GM19099 (cell line): ENCODE results near the gene BRD4.

ENCODE experiments used
- POLR2A ChIP-seq: IDR thresholded peaks from 3 replicates; pipeline ENCODE4 v1.6.1; 2011; ENCODE audit warnings: low read depth; ENCODE audit not compliant: insufficient read length; ENCODE audit errors: extremely low read depth

The BRD4 gene

DNA sequence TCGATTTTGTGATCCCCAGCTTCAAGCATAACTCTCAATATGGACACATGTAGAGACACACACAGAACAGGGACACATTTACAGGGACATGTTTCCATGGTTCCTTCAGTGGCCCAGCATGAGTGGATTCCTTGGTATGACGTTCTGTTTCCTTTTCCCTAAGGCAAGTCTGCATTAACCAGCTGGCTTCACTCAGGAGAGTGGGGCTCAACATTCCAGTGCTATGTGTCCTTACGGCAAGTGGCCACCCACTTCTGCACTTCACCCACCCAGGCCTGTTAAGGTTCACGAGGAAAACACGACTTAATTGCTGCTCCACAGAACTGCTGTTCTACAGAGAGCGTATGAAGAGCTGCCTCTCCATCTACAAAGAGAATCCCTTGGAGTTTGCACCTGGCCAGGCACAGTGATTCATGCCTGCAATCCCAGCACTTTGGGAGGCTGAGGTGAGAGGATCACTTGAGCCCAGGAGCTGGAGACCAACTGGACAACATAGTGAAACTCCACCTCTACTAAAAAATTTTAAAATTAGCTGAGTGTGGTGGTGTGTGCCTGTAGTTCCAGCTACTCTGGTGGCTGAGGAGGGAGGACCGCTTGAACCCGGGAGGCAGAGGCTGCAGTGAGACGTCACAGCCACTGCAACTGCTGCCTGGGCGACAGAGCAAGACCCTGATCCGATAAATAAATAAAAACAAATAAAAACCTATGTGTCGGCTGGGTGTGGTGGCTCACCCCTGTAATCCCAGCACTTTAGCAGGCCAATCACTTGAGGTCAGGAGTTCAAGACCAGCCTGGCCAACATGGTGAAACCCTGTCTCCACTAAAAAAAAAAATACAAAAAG lies 32.5 kb downstream of the BRD4 start:
- no peak for TF ChIP-seq POLR2A

DNA sequence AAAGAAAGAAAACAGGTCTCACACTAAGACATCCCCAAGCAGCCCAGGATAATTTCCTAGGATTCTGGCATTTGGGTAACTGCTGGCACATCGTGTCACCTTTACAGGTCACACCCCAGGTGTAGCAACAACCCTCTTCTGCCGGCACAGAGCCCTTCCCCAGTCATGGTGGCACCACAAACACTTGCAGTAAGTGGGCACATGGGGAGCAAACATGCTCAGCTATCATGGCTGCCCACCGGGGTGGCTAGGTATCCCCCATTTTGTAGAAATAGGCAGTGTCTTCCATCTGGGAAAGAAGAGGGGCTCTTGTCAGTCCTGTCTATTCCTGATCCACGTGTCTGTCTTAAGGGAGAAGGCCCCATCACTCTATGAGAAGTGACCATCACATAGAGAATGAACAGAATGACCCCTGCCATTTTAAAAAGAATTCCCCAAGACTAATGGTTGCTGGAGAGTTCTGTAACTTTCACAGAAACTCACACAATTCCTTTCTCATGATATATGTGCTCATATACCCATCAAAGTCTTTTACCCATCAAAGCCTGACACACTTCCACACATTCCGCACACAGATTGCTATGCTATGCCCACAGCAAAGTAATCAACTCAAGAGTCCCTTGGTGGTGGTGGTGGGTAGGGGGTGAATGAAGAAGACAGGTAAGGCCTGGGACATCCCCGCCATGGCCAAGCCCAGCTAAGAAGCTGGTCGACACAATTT lies 33.3 kb downstream of the BRD4 start:
- no peak for TF ChIP-seq POLR2A

DNA sequence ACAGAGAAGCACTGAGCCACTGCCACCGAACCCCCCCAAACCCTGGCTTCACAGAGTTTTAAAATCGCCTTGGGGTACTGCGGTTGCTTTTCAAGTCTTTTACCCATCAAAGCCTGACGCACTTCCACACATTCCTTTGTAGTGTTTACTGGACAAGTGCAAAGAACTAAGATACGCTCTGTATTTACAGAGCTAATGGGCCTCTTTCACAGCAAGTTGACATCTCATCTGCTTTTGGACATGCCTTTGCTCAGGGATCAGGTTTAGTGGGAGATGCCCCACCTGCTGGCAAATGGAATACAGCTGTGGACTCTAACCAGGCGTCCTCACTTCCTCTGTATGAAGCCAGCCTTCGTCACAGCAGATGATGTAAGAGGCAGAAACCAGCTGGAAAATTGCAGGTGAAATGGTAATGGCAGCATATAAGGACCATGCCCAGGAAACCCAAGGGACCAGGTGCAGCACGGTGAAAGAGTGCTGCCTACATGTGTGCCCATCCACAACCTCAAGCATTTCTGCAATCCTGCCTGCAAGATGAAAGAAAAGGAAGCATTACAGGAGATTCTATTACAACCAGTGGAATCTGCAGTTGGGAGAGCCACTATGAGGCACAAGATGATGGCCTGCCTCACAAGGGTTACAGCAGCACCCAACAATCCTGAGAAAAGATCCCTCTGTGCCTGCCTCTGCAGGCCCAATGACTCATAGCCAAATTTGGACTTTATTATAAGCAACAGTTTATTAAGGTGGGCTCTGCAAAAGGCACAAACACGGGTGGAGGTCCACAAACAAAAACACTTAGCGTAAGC lies 34.7 kb downstream of the BRD4 start:
- no peak for TF ChIP-seq POLR2A

DNA sequence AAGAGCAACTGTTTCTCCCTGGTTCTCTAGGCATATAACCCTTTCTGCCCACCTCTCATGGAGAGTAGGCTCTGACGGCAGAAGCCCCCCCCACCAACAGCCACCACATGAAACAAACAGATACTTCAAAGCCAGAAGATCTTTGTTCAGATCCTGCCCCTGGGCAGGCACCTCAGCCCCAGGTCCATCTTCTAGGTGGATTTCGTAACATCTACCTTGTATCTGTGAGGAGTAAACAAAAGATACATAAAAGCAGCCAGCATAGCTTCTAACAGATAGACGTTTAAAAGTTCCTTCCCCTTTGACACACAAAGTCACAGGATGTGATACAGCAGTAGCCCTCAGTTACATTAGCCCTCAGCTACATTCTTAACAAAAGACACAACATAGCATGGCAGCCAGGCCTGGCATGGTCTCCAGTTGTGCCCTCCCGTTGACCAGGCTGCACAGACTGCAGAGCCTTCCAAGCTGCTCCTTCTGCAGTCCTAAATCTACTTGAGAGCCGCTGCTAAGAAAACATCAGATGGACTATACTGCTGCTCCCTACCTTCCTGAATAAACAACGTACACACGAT lies 35.4 kb downstream of the BRD4 start:
- no peak for TF ChIP-seq POLR2A

DNA sequence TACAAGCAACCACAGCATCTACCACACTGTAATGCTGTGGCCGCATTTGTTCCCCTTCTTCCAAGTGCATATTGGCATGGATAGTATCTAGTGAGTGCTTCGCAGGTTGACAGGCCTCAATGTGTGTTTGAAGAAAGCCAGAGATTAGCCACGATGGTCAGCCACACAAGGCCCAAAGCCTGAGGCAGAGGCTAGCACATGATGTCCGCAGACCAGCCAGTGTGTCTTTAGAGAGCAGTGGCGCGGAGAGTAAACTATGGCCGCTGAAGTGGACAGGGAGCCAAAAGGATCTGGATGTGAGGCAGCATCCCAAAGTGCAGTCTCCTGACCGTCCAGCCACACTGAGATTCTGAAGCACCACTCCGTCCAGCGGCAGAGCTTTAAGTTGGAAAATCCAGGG lies 36.0 kb downstream of the BRD4 start:
- TF ChIP-seq POLR2A = no peak

DNA sequence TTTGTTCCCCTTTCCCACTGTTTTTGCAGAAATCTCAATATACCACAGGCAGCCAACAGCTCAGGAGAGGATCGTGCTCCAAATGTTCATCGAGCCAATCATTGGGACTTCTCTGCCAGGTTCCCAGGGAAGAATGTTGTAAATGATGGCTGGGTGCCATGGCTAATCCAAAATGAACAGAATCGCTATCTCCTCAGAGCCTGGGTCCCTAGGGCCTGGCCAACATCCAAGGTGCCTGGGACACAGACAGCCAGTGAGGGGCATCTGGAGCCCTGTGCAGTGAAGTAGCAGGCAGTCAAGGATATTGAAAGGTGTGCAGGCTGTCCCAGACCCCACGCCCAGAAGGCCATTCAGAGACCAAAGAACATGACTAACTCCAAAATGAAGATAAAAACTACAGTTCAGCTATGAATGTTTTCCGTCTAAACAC lies 37.8 kb downstream of the BRD4 start:
- TF ChIP-seq POLR2A = no peak

DNA sequence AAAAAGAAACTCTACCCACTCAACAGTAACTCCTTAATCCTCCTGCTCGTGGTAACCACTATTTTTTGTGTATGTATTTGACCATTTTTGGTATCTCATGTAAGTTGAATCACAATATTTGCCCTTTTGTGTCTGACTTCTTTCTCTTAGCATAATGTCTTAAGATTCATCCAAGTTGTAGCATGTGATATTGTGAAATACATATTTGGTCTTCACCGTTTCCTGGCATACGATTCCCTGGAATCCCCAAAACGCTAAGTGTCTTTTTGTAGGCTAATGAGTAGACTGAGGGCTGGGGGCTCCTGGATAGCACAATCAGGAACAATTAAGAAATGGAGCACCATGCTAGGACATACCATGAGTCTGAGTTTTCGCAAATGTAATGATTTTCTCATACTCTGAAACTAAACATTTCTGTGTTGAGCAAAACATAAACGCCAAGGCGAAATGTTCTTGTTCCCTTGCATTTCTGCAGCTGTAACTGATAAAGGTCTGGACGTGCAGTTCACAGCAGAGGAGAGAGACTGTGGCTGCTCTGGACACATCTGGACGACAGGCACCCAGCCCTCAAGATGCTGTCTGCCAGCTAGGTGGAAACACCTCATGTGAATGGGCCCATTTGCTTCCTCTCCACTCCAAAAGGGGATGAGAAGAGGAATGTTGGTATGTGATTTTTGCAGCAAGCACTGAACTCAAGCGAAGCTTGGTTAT lies 38.4 kb downstream of the BRD4 start:
- TF ChIP-seq POLR2A = no peak

DNA sequence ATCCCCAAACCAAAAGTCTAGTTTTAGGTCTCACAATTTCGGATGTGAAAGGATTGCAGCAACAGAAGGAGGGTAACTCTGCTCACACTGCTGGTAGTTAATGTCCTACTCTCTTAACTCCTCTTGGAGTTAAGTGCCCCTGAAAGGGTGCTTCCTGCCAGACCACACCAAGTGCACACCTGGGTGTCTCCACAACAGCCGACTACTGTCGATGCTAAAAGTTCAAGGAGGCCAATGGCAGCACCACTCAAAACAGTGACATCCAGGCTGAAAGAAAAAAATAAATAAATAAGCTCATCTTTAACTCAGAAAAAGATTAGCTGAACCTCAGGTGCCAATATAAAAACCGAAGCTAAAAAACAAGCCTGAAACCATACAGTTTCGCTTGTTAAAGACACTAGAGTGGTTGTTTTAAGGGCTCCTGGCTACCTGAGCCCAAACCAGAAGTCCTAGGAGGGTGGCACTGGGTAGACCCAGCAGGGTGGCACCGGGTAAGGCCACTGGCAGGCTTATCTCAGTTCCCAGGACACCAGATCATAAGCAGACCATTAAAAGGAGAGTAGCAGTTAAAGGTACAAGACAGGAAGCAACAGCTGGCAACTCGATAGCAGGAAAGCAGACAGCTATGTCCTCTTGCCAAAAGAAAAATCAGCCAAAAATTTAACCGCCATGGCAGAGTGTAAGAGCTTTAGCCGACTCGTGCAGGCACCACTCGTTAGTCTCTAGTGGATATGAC lies 39.3 kb downstream of the BRD4 start:
- no peak for TF ChIP-seq POLR2A

DNA sequence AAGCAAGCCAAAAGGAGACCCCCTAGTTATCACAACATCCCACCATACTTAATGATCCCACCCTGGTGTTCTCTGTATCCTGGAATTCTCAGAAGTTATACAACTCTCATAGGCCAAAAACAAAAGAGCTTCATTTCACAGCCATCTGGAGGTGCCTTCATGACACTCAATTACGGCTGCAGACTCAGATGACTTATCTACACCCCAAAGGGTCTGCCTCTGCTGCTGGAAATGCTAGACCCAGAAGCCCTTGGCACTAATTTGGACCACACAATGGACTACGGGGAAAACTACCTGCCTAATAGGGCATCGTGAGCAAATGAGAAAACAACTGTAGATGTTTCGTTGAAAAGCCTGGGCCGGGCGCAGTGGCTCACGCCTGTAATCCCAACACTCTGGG lies 40.2 kb downstream of the BRD4 start:
- no peak for TF ChIP-seq POLR2A

DNA sequence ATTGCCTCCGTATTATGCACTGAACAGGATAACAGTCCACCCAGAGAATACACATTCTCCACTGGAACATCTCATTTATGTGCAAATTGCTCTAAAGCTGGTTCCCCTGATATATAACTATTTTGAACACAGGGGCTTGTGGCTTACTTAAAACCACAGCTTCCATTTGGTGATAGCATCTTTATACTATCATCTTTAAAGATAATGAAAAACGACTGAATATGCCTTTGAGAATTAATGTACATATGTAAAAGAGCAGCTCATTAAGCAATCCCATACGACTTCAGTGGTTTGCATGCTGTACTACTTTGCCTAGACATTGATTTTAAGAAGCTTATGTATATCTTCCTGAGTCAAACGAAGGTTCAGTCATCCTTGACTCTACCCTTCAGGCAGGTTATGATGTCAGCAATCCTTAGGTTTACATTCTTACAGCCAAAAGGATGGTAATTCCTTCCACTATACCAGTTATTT lies 40.8 kb downstream of the BRD4 start:
- no peak for TF ChIP-seq POLR2A

DNA sequence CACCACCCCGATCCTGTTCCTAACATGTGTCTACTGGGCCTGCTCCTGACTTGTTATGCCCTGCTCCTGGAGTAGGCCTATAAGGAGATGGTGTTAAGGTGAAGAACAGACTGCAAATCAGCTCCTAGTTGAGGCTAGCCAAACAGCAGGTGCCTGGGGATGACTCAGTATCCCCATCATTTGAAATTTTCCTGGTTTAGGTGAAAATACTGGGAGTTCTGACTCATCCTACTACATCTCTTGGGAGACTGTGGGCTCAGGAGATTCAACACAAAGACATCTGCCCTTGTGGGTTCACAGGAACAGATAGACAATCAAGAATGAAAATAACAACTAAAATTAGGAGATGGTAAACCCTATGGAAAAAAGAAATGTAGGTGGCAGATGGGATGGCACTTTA lies 41.2 kb downstream of the BRD4 start:
- no peak for TF ChIP-seq POLR2A

DNA sequence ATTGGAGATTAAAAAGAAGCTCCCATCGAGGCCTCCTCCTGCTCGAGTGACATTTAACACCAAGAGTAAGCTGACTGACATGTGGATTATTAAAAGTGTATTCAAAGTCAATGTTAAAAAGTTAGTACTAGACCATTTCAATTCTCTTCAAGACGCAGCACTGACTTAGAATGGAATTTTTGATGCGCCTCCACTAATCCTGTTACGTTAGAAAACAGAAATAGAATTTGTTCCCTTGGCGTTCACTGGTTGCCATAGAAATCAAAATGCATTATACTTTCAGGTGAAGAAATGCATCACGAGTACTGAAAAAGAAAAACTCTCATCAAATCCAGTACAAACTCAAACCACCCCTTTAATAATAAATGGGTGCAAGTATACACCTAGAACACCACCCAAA lies 42.2 kb downstream of the BRD4 start:
- no peak for TF ChIP-seq POLR2A

DNA sequence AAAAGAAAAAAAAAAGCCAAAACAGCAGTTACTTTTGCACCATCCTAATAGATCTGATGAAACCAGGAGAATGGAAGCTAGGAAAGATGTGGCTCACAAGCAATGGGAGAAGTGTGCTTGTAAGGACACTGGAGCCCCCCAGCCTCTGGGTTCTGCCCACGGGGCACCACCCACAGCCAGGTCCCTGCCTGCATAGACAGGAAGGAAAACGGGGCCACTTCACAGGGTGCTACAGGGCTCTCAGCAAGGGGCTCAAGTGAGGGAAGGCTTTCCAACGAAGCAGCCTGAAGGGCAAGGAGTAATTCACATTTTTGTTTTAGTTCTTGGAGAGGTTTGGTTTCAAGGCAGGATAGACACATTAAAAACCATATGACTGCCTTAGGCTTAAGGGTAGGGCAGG lies 42.7 kb downstream of the BRD4 start:
- TF ChIP-seq POLR2A = no peak

DNA sequence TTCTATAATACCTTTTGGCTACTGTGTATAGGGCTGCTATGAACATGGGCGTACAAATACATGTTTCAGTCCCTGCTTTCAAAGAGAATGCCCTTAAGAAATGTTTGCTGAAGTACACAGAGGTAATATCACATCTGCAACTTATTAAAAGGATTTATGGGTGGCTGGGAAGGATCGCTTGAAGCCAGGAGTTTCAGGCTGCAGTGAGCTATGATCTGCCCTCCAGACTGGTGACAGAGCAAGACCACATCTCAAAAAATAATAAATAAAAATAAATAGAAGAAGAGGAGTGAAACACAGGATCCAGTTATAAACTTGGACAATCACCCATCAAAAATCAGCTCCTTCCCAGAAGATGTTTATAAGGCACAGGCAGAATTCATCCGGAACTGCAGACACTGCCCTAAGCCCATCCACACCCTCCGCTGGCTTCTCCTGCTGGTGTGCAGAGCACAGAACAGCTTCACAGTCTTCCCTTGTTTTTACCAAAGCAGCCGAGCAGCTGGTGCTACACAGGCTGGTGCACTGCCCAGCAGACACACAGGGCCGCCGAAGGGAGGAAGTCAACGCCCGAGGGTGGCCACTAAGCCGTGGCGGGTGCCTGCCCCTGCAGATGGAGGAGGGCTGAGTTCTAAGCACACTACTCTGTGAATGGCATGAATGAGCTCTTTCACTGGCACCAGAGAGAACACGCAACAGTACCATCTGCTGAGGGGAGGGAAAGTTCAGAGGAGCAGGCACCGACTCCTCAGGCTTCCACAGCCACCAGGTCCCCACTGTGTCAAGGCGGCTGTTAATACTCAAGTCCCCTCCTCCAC lies 44.0 kb downstream of the BRD4 start:
- no peak for TF ChIP-seq POLR2A

DNA sequence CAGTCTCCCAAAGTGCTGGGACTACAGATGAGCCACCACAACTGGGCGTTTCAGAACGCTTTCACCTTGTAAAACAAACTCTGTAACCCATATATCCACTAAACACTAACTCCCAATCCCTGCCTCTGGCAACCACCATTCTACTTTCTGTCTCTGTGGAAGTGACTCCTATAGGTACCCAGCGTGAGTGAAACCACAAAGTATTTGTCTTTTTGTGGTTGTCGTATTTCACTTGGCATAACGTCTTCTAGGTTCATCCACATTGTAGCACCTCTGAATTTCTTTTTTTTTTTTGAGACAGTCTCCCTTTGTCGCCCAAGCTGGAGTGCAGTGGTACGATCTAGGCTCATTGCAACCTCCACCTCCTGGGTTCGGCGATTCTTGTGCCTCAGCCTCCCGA lies 44.8 kb downstream of the BRD4 start:
- TF ChIP-seq POLR2A = no peak
